OCI-LY3 (cell line): ENCODE results near the gene BEND5.

Experiments used
- CTCF ChIP-seq: fragments of 200-600, 300-600 bp; sonication (generic); IDR thresholded peaks from 2 replicates; pipeline ENCODE4 v1.5.1; 2014; ENCODE audit warnings: antibody characterized with exemption, low read length, low read depth
- EZH2phosphoT487 ChIP-seq: fragments of 200-600 bp; shearing (Covaris generic); IDR thresholded peaks from 2 replicates; pipeline ENCODE4 v1.6.1; 2018; ENCODE audit warnings: antibody characterized with exemption, mixed run types, low read depth

- TF ChIP-seq CTCF (no peak), EZH2phosphoT487 (no peak)
Observed at GRCh38 chr1:48772211-48772610, 4.5 kb downstream of the BEND5 start.
